HT1080 (cell line): ENCODE results near the gene SLAIN1. TPM values are rescaled to one million over a fixed set of nuclear protein-coding genes. Genes with fewer than 3 reads are reported as not detected.
"Not testable (repeated sequence)": the region's sequence is repeated elsewhere in the genome, so short reads cannot be mapped to it uniquely, and the experiment has no call there.

Source experiments
- DNase-seq: peaks from one replicate; pipeline ENCODE4 v3.0.0-alpha.2; 2015; ENCODE audit warnings: low read depth
- polyA plus RNA-seq, 2 experiments: library from polyadenylated mRNA; depleted of rRNA; stranded (reverse); fragments of >200 nt; gene quantifications; 2 replicates each; pipeline ENCODE4 v1.2.3, GENCODE V29; 2015
- total RNA-seq: library from RNA; depleted of rRNA; stranded (reverse); fragments of >200 nt; shearing (Covaris generic); gene quantifications from 2 replicates; pipeline ENCODE4 v1.2.3, GENCODE V29; 2014; rRNA removed

Gene SLAIN1
- 4.2 and 6.1 TPM in 2 replicates for total RNA-seq
- polyA plus RNA-seq (2015; cell fraction: cytosol; rRNA removed) = 4.5 and 4.7 TPM in 2 replicates
- 3.3 and 7.3 TPM in 2 replicates for polyA plus RNA-seq (2015; cell fraction: nucleus; rRNA removed)

DNA sequence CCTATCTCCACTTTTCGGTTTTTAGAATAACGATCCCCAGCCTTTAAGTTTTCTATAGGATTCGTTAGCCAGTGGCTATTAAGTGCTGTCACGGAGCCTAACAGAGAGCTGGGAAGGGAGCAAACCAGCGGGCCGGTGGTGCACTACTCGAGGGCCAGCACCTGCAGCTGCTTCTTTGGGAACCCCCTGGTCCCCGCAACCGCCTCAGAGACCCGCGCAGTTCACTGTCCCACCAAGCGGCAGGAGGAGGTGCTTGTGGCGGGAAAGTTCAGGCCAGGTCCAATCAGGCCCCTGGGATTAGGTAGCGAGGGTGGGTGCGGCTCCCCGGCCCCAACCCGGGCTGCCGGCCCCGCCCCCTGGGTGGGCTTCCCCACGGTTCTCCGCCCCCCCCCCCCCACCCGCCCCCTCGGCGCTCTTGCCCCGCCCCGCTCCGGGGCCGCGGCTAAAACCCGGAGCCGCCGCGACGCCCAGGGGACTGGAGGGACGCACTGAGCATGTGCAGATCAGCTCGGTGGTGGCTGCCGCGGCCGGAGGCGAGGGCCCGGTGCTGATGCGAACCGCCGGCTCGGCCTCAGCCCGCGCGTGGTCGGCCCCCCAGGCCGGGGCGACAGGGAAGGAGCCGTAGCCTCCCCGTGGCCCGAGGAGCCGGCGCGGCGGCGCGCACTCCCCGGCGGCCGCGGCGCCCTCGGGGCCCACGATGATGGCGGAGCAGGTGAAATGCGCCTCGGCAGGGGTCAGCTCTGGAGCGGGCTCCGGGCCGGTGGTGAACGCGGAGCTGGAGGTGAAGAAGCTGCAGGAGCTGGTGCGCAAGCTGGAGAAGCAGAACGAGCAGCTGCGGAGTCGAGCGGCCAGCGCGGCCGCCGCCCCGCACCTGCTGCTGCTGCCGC is at the start of gene SLAIN1:
Gene SLAIN1, plus strand, starts transcription at position 471 of the 887 bp plus-strand sequence. Its CDS starts 227 bp downstream, at position 698.
- no peak for DNase-seq

DNA sequence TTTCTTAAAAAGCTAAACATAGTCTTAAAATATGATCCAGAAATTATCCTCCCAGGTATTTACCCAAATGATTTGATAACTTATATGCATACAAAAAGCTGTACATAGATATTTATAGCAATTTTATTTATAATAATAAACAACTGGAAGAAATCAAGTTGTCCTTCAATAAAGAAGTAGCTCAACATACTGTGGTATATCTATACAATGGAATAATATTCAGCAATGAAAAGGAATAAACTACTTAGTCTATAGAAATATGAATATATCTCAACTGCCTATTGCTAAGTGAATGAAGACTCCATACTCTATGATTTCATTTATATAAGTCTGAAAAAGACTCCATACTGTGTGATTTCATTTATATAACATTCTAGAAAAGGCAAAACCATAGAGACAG is 47.1 kb upstream of the SLAIN1 start:
- DNase-seq = no peak

DNA sequence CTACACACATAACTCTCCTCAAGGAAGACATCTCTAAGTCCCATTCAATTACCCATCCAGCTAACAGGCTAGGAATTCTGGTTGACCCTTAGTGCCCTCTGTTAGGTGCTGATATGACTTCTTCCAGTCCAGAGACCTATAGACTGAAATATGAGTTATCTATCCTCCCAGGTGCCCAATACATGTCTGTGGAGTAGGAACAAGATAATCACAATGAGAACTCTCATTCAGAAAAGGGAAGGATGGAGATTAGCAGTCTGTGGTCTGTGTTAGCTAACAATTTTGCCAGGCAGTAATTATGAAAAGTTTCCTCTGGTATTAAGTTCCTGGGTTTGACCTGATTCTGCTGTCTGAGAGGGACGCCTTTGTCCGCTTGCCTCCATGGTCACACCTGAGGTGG is 44.2 kb upstream of the SLAIN1 start:
- no peak for DNase-seq

DNA sequence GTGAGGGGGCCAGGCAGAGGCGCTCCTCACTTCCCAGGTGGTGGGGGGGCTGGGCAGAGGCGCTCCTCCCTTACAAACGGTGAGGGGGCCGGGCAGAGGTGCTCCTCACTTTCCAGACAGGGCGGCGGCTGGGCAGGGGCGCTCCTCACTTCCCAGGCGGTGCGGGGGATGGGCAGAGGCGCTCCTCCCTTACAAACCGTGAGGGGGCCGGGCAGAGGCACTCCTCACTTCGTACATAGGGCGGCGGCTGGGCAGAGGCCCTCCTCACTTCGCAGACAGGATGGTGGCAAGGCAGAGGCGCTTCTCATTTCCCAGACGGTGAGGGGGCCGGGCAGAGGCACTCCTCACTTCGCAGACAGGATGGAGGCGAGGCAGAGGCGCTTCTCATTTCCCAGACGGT is 37.5 kb upstream of the SLAIN1 start:
- DNase-seq = not testable (repeated sequence)

DNA sequence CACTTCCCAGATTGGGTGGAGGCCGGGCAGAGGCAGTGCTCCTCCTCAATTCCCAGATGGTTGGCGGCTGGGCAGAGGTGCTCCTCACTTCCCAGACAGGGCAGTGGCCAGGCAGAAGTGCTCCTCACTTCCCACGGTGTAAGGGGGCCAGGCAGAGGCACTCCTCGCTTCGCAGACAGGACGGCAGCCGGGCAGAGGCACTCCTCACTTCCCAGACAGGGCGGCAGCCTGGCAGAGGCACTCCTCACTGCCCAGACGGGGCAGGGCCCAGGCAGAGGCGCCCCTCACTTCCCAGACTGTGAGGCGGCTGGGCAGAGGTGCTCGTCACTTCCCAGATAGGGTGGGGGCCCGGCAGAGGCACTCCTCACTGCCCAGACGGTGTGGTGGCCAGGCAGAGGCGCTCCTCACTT is 36.6 kb upstream of the SLAIN1 start:
- DNase-seq = no peak

DNA sequence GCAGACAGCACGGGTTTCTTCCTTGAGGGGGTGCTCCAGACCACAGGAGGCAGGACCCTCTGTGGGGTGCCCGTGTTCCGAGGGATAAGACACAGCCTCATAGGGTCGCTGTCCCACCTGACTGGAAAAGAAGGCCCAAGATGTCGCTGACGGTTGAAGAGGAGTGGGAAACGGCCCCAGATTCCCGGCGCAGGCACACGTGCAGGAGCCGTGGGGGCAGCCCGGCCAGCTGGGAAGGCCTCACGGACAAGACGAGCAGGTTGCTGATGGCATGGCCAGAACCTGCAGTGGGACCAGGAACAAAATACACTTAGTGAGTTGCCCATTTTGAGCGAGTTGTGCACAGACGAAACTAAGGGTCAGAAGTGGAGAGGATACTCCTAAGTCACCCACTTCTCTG is 35.2 kb upstream of the SLAIN1 start:
- DNase-seq = not testable (repeated sequence)

DNA sequence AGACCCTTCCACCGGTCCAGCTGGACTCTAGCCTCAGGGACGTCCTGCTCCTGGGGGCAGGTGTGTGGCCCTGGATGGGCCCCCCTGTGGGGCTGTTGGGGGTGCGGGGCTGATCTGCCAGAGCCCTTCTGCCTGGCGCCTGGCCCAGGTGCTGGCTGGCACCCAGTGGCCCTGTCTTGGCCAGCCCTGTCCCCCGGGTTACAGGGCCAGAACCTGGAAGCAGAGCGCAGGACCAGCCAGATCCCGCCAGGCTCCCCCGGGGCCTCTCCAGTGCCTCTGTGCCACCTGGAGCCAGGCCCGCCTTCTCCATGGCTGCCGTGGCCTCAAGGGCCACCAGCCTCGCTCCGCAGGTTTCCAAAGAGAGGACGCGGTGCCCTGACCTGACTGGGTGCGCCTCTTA is 34.7 kb upstream of the SLAIN1 start:
- DNase-seq = not testable (repeated sequence)

DNA sequence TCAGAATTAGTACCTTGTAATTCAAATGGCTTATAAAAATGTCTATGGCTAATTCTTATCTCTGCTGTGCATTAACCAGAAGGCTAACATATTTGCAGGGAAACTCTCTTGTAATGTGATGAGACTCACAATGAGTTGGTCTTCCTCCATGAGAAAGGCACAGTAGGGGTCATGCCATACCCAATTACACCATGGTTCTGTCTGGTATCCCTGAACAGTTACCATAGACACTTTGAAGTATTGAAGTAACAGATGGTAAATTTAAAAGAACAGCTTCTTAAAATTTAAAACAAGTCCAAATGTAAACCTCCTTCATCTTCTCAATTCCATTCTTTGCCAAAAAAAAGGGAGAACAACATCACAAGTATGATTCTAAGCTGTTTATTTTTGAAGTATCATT is 22.6 kb upstream of the SLAIN1 start:
- DNase-seq = no peak

DNA sequence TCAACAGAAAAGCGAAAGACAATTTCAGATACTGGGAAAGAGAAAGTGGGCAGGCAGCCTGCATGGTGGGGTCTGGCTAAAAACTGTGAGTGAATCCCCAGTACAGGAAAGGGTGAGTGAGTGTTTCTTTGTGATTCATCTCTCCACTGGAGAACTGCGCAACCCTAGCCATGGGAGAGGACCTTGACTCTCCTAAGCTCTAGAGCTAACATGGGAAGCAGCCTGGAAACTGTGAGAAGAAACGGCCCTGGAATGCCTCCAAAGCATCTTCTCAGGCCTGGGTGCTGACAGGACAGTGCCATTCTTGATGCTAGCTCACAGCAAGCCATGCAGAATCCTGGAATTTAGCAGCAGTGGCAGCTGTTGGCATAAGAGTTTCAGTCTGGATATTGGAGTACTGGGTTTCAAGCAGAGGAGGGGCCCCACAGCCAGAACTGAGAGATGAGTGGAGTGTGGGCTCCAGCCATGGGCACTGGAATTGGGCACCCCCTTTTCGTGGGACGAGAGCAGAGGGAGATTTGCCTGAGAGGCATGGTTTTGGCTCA is 18.7 kb upstream of the SLAIN1 start:
- peak; percentile 65 for DNase-seq

DNA sequence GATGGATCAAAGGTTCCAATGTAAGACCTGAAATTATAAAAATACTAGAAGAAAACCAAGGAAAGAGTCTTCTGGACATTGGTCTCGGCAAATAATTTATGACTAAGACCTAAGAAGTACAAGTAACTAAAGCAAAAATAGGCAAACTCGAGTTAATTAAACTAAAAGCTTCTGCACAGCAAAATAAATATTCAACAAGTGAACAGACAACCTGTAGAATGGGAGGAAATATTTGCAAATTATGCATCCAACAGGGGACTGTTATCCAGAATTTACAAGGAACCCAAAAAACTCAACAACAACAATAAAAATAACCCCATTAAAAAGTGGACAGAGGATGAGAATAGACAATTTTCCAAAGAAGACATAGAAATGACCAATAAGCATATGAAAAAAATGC is 9.7 kb upstream of the SLAIN1 start:
- DNase-seq = no peak

DNA sequence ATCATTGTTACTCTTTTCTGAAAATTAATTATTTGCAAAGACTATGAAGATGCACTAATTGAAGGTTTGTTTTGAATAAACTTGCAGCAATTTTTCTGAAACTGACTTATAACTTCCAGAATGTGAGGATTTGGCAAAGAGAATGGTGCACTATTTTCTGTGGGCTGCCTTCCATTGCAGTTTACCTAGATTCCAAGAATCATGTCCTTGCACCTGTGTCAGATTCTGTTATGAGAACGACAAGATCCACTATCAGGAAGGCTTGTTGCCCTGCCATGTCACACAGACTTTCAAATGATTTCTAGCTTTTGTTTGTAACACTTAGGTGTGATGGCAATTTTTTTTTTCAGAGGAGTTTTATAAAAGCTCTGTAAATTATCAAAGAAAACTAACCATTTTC is 5.6 kb upstream of the SLAIN1 start:
- no peak for DNase-seq

DNA sequence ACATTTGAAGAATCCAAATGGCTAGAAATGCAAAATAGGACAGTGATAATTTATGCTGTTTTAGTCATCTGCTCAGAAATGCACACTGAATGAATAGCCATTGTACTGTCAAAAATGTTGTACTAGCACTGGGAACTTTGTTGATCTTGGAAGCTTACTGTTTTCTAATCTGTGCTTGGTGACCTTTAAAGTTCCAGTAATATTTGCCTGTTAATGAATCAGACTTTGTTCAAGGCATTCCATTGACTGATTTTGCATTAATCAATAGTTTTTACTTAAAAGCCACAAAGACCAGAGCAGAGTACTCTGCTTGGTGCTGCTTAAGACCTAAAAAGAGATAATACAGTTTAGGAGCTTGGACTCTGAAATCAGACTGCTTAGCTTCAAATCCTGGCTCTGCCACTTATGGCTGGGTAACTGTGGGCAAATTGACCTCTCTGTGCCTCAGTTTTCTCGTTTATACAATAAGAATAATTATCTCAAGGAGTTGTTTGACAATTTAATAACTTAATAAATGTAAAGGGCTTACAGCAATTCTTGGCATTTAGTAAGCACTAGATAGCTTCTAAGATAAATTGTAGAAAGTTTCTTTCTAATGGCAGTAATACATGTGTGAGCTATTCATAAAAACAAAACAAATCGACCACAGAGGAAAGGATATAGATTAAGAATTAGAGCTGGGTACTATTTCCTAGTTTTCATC is 4.6 kb upstream of the SLAIN1 start:
- no peak for DNase-seq

DNA sequence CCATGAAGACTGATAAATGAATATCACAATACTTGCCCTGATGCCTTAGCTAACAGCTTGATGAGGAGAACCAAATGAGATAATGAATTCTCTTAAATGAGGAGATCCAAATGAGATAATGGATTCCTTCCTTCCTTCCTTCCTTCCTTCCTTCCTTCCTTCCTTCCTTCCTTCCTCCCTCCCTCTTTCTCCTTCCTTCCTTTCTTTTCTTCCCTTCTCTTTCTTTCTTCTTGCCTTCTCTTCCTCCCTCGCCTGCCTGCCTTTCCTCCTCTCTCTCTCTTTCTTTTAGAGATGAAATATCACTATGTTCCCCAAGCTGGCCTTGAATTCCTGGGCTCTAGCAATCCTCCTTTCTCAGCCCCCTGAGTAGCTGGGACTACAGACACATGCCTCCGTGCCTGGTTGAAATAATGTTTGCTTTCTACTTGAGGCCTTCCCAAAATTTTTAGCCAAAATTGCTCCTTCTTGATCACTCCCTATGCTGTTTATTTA is 4.0 kb upstream of the SLAIN1 start:
- DNase-seq = no peak

DNA sequence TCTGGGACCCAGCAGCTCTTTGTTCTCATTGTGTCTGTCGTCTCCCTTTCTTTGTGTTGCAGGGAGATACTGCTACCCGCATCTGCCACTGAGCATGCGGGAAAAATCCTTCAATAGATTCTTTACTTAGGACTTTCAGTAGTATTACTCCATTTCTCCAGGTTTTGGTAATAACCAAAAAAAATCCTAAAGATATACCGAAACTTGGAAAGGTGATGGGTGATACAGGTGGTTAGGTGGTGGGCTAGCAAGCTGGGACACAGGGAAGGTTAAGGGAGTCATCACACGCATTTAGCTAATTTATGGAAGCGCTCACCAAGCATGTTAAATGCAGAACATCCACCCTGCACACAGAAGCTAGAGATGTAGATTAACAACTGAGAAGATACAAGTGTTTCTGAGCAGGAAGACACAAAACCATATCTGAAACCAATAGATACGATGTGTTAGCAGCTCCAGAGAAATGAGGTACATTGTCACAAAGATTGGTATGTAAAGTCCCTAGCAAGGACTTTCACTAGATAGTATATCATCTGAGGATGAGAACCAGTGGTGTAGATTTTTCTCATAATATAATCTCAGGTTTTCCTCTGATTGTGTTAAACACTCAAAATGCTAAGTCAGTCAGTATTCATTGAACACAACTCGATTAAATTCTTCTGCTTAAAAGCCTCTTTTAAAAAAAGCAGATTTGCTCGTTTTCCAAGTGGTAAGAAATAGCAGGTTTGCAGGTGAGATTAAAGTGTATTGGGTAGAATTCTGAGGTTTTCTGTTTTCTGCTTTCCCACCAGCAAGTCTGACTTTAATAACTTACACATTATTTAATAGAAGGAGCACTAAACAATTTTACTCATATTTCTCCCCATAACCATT is 1.2 kb upstream of the SLAIN1 start:
- DNase-seq = no peak

DNA sequence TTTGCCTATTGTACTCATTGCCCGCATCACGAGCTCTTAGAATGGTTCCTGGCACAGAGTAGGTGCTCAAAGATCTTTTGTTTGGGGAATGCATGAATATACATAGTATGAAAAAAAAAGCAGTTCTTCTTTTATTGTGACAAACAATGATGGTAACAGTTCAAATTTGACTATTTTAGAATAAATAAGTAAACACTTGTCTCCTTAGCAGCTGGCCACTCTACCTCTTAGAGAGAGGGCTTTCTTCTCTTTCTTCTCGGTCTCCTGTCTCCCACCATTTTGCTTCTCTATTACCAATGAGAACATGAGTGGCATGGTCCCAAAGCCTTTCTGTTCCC is 639 bp upstream of the SLAIN1 start:
- no peak for DNase-seq

DNA sequence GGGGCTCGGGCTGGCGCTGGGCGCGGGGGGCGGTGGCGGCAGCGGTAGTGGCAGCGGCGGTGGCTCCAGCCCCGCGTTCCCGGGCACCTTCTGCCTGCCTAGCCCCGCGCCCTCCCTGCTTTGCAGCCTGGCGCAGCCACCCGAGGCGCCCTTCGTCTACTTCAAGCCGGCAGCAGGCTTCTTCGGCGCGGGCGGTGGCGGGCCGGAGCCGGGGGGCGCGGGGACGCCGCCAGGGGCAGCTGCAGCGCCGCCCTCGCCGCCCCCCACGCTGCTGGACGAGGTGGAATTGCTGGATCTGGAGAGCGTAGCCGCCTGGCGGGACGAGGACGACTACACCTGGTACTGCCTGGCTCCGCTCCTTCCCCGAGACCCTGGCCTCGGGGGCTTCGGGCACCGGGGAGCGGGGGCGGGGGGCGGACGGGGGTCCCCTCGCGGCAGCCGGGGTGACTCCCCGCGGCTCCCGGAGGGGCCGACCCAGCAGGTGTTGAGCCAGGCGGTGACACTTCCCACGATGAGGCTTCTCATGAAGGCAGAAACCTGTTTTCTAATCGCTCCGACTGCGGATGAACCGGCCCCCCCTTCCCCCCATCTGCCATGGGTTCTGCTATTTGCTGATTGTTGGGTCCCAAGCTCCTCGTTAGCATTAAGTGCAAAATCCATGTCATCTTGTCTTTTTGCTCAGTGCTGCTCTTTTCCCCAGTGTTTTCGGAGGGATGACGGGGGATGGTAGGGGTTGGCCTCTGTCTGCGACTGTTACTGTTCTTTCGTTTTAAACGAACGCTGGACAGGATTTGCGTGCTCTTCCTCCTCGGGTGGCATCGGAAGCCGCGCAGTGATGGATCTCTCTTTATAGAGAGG is 943 bp downstream of the SLAIN1 start:
- DNase-seq = peak; percentile 42

DNA sequence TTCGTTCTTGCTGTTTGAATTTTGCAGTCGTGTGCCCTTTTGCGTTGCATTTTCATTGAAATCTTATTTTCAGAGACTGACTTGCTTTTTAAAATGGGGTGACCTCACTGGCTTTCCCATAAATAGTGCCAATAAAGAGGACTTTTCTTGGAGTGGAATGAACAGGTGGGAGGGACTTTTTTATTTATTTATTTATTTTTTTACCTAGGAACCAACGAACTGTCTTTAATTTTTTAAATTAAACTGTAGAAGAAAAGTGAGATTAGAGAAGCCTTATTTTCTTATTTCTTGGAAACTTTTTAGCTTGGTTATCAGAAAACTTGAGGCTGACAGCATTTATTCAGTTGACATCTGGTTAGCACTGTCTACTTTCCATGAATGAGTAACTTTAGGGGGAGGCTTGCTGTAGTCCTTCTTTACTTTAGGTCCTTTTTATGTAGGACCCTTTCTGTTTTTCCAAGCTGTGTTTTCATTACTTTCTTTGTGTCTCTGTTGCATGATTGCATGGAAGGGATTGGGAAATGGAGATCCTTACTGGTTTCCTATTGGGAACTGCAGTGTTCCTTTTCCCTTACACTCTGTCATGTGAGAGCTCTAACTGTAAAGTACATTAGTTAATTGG is 1.7 kb downstream of the SLAIN1 start:
- no peak for DNase-seq

DNA sequence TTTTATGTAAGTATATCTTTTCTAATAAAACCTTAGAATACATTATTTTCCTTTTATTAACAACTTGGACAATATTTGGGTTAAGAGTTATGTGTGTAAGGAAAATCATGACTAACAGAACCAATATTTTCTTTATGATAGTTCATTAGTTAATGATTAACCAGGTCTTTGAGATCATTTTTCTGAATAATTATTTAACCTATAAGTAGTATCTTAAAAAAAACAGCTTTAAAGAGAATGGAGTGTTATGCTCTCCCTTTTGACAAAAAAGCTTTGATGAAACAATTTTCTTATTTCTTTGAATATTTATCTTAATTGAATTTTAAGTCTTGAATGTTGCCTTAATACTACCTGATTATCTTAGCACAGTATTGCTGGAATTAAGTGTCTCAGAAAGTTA is 3.8 kb downstream of the SLAIN1 start:
- no peak for DNase-seq

DNA sequence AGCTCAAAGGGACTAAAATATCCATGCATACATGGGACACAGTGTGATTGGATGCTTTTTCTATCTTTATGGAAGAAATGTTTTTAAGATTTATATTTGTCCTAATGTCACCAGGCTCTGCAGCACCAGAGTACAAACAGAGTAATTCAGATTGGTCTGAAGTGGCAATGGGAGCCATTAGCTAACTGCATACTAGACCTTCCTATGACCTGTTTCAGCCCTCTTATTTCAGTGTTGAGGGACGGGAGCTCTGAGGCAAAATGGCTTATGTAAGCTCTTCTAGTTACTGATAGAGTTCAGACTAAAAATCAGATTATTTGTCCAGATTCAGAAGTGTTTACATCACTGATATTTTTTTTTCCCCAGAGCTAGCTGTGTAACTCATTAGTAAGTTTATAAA is 4.9 kb downstream of the SLAIN1 start:
- no peak for DNase-seq

DNA sequence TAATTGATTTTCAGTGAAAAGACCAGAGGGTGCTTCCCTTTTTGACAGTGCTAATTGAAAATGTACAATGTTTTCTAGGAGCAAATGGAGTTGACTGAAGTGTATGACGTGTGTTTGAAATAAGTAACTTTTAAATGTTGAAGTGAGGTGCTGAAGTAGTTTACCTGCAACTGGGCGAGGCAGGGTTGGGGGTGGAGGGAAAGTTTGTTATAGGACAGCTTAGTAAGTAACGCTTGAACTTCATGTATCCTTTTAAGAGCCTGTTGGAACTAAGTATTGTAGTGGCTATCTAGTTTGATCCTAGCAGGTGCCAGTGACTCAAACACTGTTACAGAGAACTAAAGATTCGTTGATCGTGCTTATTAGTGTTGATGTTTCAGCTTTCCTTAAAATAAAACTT is 5.9 kb downstream of the SLAIN1 start:
- no peak for DNase-seq
